Measurements from ENCODE around the gene COLQ.

Gene COLQ

GRCh38 chr3:15501126-15501525 lies 20.4 kb downstream of the COLQ start:
- TF ChIP-seq, protein P1, sequence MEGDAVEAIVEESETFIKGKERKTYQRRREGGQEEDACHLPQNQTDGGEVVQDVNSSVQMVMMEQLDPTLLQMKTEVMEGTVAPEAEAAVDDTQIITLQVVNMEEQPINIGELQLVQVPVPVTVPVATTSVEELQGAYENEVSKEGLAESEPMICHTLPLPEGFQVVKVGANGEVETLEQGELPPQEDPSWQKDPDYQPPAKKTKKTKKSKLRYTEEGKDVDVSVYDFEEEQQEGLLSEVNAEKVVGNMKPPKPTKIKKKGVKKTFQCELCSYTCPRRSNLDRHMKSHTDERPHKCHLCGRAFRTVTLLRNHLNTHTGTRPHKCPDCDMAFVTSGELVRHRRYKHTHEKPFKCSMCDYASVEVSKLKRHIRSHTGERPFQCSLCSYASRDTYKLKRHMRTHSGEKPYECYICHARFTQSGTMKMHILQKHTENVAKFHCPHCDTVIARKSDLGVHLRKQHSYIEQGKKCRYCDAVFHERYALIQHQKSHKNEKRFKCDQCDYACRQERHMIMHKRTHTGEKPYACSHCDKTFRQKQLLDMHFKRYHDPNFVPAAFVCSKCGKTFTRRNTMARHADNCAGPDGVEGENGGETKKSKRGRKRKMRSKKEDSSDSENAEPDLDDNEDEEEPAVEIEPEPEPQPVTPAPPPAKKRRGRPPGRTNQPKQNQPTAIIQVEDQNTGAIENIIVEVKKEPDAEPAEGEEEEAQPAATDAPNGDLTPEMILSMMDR (IDR thresholded peaks at IDR 0.05; ENCODE audit: low read depth, low read length) = no peak
- no peak for DNase-seq (ENCODE audit: extremely low read depth, low read depth)

DNA sequence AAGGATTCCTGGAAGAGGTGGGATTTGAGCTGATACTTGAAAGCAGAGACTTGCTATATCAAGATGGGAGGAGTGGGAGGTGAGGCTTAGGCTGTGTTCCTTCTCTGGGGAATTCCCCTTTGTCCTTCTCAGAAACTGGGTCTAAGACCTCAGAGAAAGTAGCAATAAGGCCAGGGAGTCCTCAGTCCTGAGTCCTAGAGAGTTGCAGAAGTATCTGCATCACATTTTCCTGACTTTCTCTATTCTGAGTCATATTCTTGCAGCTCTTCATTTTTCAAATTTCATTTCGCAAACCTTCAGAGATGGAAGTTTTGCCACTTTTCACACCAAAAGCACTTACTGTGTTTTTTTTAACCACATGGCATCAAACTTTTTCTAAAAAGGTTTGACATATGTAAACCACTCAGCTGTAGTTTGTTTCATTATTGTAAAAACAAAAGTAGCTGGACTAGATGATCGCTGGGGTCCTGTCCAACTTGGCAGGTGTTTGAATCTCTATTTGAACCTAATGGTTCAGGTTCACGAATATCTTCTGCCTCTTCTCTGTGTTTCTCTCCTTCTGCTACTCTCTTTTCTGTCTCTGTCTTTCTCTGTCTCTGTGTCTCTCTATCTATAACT lies 21.3 kb downstream of the COLQ start:
- DNase-seq (ENCODE audit: extremely low read depth, low read depth) = no peak
- TF ChIP-seq, protein P1 (IDR thresholded peaks at IDR 0.05; ENCODE audit: low read depth, low read length) = no peak

- no peak for DNase-seq (ENCODE audit: extremely low read depth, low read depth)
- TF ChIP-seq, protein P1 (IDR thresholded peaks at IDR 0.05; ENCODE audit: low read depth, low read length) = no peak
These were observed 22.0 kb downstream of the COLQ start for GRCh38 chr3:15499536-15499935.

GRCh38 chr3:15498431-15499214 lies 22.9 kb downstream of the COLQ start:
- TF ChIP-seq, protein P1 (IDR thresholded peaks at IDR 0.05; ENCODE audit: low read depth, low read length) = no peak
- DNase-seq (ENCODE audit: extremely low read depth, low read depth) = no peak

DNA sequence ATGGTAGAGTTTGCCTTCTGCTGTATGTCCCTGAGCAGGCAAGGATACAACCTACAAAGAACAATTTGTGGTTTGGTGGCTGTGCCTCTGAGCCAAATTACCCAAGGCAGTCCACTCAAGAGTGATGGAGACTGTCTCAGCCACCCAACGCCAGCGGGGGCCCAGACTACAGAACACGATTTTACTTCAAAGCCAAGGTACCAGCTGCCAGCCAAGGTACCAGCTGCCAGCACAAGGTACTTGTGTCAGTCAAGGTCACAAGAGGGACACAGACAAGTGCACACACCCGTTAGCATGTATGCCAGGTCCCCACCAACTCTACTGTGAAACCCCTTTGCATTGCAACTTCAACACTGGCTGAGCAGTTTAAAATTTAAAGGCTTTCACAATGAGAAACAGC lies 23.5 kb downstream of the COLQ start:
- DNase-seq (ENCODE audit: extremely low read depth, low read depth) = no peak
- TF ChIP-seq, protein P1 (IDR thresholded peaks at IDR 0.05; ENCODE audit: low read depth, low read length) = no peak

DNA sequence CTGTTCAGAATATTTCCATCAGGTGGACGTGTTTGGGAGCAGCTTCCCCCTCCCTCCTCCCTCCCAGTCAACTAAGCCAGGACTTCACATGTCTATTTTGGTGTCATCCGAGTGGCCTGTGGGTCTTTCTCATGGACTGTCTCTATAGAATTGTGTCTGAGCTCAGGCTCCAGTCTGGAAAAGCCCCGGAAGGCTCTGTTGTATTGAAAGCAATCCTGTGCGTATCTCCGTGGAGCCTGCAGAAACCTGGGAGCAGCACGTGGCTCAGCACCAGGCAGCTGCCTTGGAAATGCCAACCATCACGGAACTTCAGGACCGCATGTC lies 25.2 kb downstream of the COLQ start:
- DNase-seq (ENCODE audit: extremely low read depth, low read depth) = no peak
- TF ChIP-seq, protein P1 (IDR thresholded peaks at IDR 0.05; ENCODE audit: low read depth, low read length) = no peak

- DNase-seq (ENCODE audit: extremely low read depth, low read depth) = no peak
- TF ChIP-seq, protein P1 (IDR thresholded peaks at IDR 0.05; ENCODE audit: low read depth, low read length) = no peak
These were observed 25.8 kb downstream of the COLQ start for GRCh38 chr3:15495461-15496340.
